HG03378 (cell line): ENCODE data around the gene TUBB4B.
A peak's percentile ranks its signal among the peaks of the same experiment; 100 is the strongest.

ENCODE experiments used
- ATAC-seq: cut with Tn5 transposase; IDR thresholded peaks from one replicate; pipeline ENCODE4 v1.9.1; 2021; ENCODE audit warnings: mild to moderate bottlenecking, moderate library complexity; ENCODE audit not compliant: unreplicated experiment

Gene TUBB4B

GRCh38 chr9:137212520-137212919 lies 28.6 kb upstream of the TUBB4B start:
- ATAC-seq: no peak

- no peak for ATAC-seq
Measured at GRCh38 chr9:137213160-137214060, 27.7 kb upstream of the TUBB4B start.

GRCh38 chr9:137214620-137215019 lies 26.5 kb upstream of the TUBB4B start:
- ATAC-seq: no peak

GRCh38 chr9:137215196-137215986 lies 25.7 kb upstream of the TUBB4B start:
- no peak for ATAC-seq

GRCh38 chr9:137216188-137216965 lies 24.7 kb upstream of the TUBB4B start:
- ATAC-seq: no peak

GRCh38 chr9:137217276-137218211 lies 23.5 kb upstream of the TUBB4B start:
- ATAC-seq: no peak

- ATAC-seq: no peak
Measured at GRCh38 chr9:137218212-137218753, 22.8 kb upstream of the TUBB4B start.

GRCh38 chr9:137218754-137219271 lies 22.3 kb upstream of the TUBB4B start:
- no peak for ATAC-seq

GRCh38 chr9:137219757-137220316 lies 21.2 kb upstream of the TUBB4B start:
- no peak for ATAC-seq

GRCh38 chr9:137220317-137221094 lies 20.6 kb upstream of the TUBB4B start:
- ATAC-seq: no peak

GRCh38 chr9:137221095-137221505 lies 20.0 kb upstream of the TUBB4B start:
- no peak for ATAC-seq

- ATAC-seq: no peak
Measured at GRCh38 chr9:137221506-137222111, 19.5 kb upstream of the TUBB4B start.

- ATAC-seq: peak; percentile 2
Measured at GRCh38 chr9:137222190-137223077, 18.7 kb upstream of the TUBB4B start, which contains the start of gene RNF208. Gene RNF208, minus strand, starts transcription at chr9:137222240. Its CDS starts 1,028 bp downstream, at chr9:137221212.

- peak; percentile 56 for ATAC-seq
Measured at GRCh38 chr9:137223078-137223970, 17.8 kb upstream of the TUBB4B start.

- no peak for ATAC-seq
Measured at GRCh38 chr9:137224830-137225694, 16.0 kb upstream of the TUBB4B start, which contains the start of gene CYSRT1. Gene CYSRT1, plus strand, starts transcription at chr9:137225174. Its CDS starts 448 bp downstream, at chr9:137225622.
